ENCODE results near the gene PIK3AP1.

GRCh38 chr10:96720422-96721206, at the start of gene PIK3AP1:
- TF ChIP-seq CTCF (IDR thresholded peaks at IDR 0.05 in 4 of 5, conservative IDR thresholded peaks at IDR 0.05 in 1 of 5), result no peak
- no peak for TF ChIP-seq POLR2A (IDR thresholded peaks at IDR 0.05)

Data from gastrocnemius medialis (tissue), 4 donors.